ENCODE data around the gene SGCD.

GRCh38 chr5:156685481-156685880, 358.5 kb downstream of the SGCD start:
- TF ChIP-seq EP300 (IDR thresholded peaks at IDR 0.05) = no peak
- TF ChIP-seq CTCF (IDR thresholded peaks at IDR 0.05) = no peak
